GM23338 (cell line): Measurements from ENCODE around the gene ADPRHL1. TPM values are rescaled to one million over a fixed set of nuclear protein-coding genes. Genes with fewer than 3 reads are reported as not detected.

Experiments used
- ATAC-seq: fragments of 200-7000 bp; cut with Tn5 transposase; 3 replicates; pipeline ENCODE4 v1.9.1; 2020
- DNase-seq: peaks from one replicate; pipeline ENCODE4 v3.0.0-alpha.2; 2015; ENCODE audit warnings: low spot score
- H2AFZ ChIP-seq: fragments of 200-600 bp; sonication (generic); 2 replicates; pipeline ENCODE4 v1.8.0; 2016; ENCODE audit warnings: antibody characterized with exemption, mild to moderate bottlenecking, moderate library complexity
- H3F3A ChIP-seq: fragments of 200-600 bp; sonication (generic); replicated peaks from 2 replicates; pipeline ENCODE4 v1.8.0; 2017; ENCODE audit warnings: antibody characterized with exemption, mixed run types, low read depth
- H3K27ac ChIP-seq: fragments of 200-600 bp; sonication (generic); 2 replicates; pipeline ENCODE4 v1.6.1; 2016; ENCODE audit warnings: low read depth
- H3K27me3 ChIP-seq: fragments of 200-600 bp; sonication (generic); 2 replicates; pipeline ENCODE4 v1.8.0; 2016; ENCODE audit warnings: mild to moderate bottlenecking, mixed run types, moderate library complexity; ENCODE audit not compliant: insufficient read depth
- H3K36me3 ChIP-seq: fragments of 200-600 bp; sonication (generic); 2 replicates; pipeline ENCODE4 v1.8.0; 2016; ENCODE audit warnings: mild to moderate bottlenecking; ENCODE audit not compliant: insufficient read depth
- H3K4me1 ChIP-seq: fragments of 200-600 bp; sonication (generic); 2 replicates; pipeline ENCODE4 v1.8.0; 2016; ENCODE audit warnings: mild to moderate bottlenecking, moderate library complexity; ENCODE audit not compliant: insufficient read depth
- H3K4me2 ChIP-seq: fragments of 200-600 bp; sonication (generic); 2 replicates; pipeline ENCODE4 v1.7.1; 2017; ENCODE audit warnings: mixed run types
- H3K4me3 ChIP-seq: fragments of 200-600 bp; sonication (generic); 2 replicates; pipeline ENCODE4 v1.6.1; 2016; ENCODE audit warnings: mixed run types
- H3K79me2 ChIP-seq: fragments of 200-600 bp; sonication (generic); replicated peaks from 2 replicates; pipeline ENCODE4 v1.8.0; 2017; ENCODE audit warnings: mild to moderate bottlenecking; ENCODE audit not compliant: insufficient read depth
- H3K9me2 ChIP-seq: fragments of 200-600 bp; sonication (generic); 2 replicates; pipeline ENCODE4 v1.8.0; 2017; ENCODE audit not compliant: insufficient read depth
- H4K20me1 ChIP-seq: fragments of 200-600 bp; sonication (generic); replicated peaks from 2 replicates; pipeline ENCODE4 v1.8.0; 2017; ENCODE audit warnings: mild to moderate bottlenecking; ENCODE audit not compliant: insufficient read depth
- H3K27ac Mint-ChIP-seq: 2 replicates; pipeline ENCODE4 v1.8.0; 2020; ENCODE audit warnings: inconsistent platforms, mild to moderate bottlenecking, moderate library complexity, mixed read lengths
- H3K27me3 Mint-ChIP-seq: 3 replicates; pipeline ENCODE4 v1.8.0; 2022; ENCODE audit warnings: low read depth, mild to moderate bottlenecking, moderate library complexity, mixed read lengths, inconsistent platforms; ENCODE audit not compliant: insufficient read depth, poor library complexity
- H3K36me3 Mint-ChIP-seq: 3 replicates; pipeline ENCODE4 v1.8.0; 2021; ENCODE audit warnings: low read depth, mild to moderate bottlenecking, inconsistent platforms, moderate library complexity, mixed read lengths
- H3K4me1 Mint-ChIP-seq: 3 replicates; pipeline ENCODE4 v1.8.0; 2020; ENCODE audit warnings: mild to moderate bottlenecking, inconsistent platforms, mixed read lengths
- H3K4me3 Mint-ChIP-seq: 3 replicates; pipeline ENCODE4 v1.8.0; 2021; ENCODE audit warnings: moderate library complexity, mild to moderate bottlenecking, inconsistent platforms, mixed read lengths
- H3K9me3 Mint-ChIP-seq: 3 replicates; pipeline ENCODE4 v1.8.0; 2020; ENCODE audit warnings: moderate library complexity, mild to moderate bottlenecking, inconsistent platforms, mixed read lengths
- CREB1 ChIP-seq: fragments of 250-450 bp; sonication (Bioruptor Pico); IDR thresholded peaks from 2 replicates; pipeline ENCODE4 v1.5.0; 2020; ENCODE audit warnings: low read depth, mild to moderate bottlenecking, moderate library complexity
- EZH2 ChIP-seq: fragments of 200-600 bp; sonication (generic); IDR thresholded peaks from one replicate; pipeline ENCODE4 v1.8.0; 2017; ENCODE audit warnings: antibody characterized with exemption, mild to moderate bottlenecking, low read depth; ENCODE audit not compliant: unreplicated experiment
- EZH2phosphoT487 ChIP-seq: fragments of 200-600 bp; sonication (generic); IDR thresholded peaks from one replicate; pipeline ENCODE4 v1.8.1; 2018; ENCODE audit warnings: antibody characterized with exemption; ENCODE audit not compliant: unreplicated experiment
- NANOG ChIP-seq: IDR thresholded peaks from 2 replicates; pipeline ENCODE4 v1.6.1; 2016; ENCODE audit warnings: antibody characterized with exemption, borderline replicate concordance
- POLR2AphosphoS5 ChIP-seq: IDR thresholded peaks from 2 replicates; pipeline ENCODE4 v1.6.1; 2016; ENCODE audit warnings: antibody characterized with exemption, low read depth
- ZNF114 ChIP-seq: fragments of 250-450 bp; sonication (Bioruptor Pico); IDR thresholded peaks from 2 replicates; pipeline ENCODE4 v1.5.0; 2020; ENCODE audit warnings: mild to moderate bottlenecking, moderate library complexity
- ZNF331 ChIP-seq: fragments of 250-450 bp; sonication (Bioruptor Pico); IDR thresholded peaks from 2 replicates; pipeline ENCODE4 v1.5.0; 2020; ENCODE audit warnings: low read depth, mild to moderate bottlenecking, moderate library complexity
- polyA plus RNA-seq: library from polyadenylated mRNA; unstranded; fragments of >200 nt; fragmentation: Nextera tagmentation; extraction: Ambion mirVana; gene quantifications from 2 replicates; pipeline ENCODE4 v1.2.1, GENCODE V29; 2016
- total RNA-seq: library from RNA; depleted of rRNA; stranded (reverse); fragments of >200 nt; shearing (Covaris generic); gene quantifications from 2 replicates; pipeline ENCODE4 v1.2.3, GENCODE V29; 2014
- TF ChIP-seq, protein P1 (sequence below): IDR thresholded peaks from one replicate; pipeline ENCODE4 v1.6.1; 2018; ENCODE audit warnings: antibody characterized with exemption; ENCODE audit not compliant: unreplicated experiment
- TF ChIP-seq, protein P2 (sequence below), 2 experiments: fragments of 200-600 bp in 1 of 2; sonication (generic) in 1 of 2; conservative IDR thresholded peaks; 2 replicates each; pipeline versions ENCODE4 v1.5.1 to v1.6.1; 2016 to 2017; ENCODE audit warnings: antibody characterized with exemption in 2 of 2, low read depth in 2 of 2, mild to moderate bottlenecking in 2 of 2, moderate library complexity in 1 of 2
- TF ChIP-seq, protein P3 (sequence below): IDR thresholded peaks from 2 replicates; pipeline ENCODE4 v1.6.1; 2016; ENCODE audit warnings: antibody characterized with exemption

ADPRHL1 gene
- total and polyA plus RNA-seq, 2 experiments from 2014 or later, result 0.80 to 1.0 TPM

DNA sequence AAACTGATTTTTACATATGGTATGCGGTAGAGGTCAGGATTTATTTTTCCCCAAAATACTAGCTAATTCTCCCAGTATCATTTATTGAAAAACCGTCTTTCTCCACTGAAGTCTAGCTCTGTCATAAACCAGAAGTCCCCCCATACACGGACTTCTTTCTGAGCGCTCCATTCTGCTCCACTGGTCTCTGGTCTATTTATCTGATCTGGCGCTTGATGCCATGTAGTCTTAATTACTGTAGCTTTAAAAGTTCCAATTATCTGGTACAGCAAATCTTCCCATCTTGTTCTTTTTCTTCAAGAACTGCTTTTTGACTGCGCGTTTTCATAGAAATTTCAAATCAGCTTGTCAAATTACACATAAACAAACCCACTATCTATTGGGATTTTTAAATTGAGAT lies 23.5 kb upstream of the ADPRHL1 start:
- Histone ChIP-seq H3K27ac (no peak overlapping the region), H4K20me1 (peaks cover 34% of the 10 kb centered on the region; the same call in 1 of the 2 replicates), H3K36me3 (peaks cover 46% of the 10 kb centered on the region), H2AFZ (no peak overlapping the region), H3K4me2 (no peak overlapping the region), H3K4me3 (no peak overlapping the region), H3K79me2 (peaks cover 44% of the 10 kb centered on the region), H3K27me3 (no peaks in the 10 kb centered on the region), H3K9me2 (no peaks in the 10 kb centered on the region), H3F3A (0 out of 2 replicates have a peak, but pooled peaks cover 6% of the 10 kb centered on the region), H3K4me1 (no peaks in the 10 kb centered on the region)
- no peak overlapping the region for H3K4me3 Mint-ChIP-seq
- H3K36me3 Mint-ChIP-seq, result peaks cover 51% of the 10 kb centered on the region
- DNase-seq, result no peak
- H3K4me1 Mint-ChIP-seq, result no peaks in the 10 kb centered on the region
- ATAC-seq, result no peak
- H3K27me3 Mint-ChIP-seq, result peaks cover 7% of the 10 kb centered on the region
- no peaks in the 10 kb centered on the region for H3K9me3 Mint-ChIP-seq
- no peak overlapping the region for H3K27ac Mint-ChIP-seq
- TF ChIP-seq EZH2, result no peak
- TF ChIP-seq EZH2phosphoT487, result no peak
- TF ChIP-seq, protein P1, sequence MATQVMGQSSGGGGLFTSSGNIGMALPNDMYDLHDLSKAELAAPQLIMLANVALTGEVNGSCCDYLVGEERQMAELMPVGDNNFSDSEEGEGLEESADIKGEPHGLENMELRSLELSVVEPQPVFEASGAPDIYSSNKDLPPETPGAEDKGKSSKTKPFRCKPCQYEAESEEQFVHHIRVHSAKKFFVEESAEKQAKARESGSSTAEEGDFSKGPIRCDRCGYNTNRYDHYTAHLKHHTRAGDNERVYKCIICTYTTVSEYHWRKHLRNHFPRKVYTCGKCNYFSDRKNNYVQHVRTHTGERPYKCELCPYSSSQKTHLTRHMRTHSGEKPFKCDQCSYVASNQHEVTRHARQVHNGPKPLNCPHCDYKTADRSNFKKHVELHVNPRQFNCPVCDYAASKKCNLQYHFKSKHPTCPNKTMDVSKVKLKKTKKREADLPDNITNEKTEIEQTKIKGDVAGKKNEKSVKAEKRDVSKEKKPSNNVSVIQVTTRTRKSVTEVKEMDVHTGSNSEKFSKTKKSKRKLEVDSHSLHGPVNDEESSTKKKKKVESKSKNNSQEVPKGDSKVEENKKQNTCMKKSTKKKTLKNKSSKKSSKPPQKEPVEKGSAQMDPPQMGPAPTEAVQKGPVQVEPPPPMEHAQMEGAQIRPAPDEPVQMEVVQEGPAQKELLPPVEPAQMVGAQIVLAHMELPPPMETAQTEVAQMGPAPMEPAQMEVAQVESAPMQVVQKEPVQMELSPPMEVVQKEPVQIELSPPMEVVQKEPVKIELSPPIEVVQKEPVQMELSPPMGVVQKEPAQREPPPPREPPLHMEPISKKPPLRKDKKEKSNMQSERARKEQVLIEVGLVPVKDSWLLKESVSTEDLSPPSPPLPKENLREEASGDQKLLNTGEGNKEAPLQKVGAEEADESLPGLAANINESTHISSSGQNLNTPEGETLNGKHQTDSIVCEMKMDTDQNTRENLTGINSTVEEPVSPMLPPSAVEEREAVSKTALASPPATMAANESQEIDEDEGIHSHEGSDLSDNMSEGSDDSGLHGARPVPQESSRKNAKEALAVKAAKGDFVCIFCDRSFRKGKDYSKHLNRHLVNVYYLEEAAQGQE, result no peak
- TF ChIP-seq, protein P2, sequence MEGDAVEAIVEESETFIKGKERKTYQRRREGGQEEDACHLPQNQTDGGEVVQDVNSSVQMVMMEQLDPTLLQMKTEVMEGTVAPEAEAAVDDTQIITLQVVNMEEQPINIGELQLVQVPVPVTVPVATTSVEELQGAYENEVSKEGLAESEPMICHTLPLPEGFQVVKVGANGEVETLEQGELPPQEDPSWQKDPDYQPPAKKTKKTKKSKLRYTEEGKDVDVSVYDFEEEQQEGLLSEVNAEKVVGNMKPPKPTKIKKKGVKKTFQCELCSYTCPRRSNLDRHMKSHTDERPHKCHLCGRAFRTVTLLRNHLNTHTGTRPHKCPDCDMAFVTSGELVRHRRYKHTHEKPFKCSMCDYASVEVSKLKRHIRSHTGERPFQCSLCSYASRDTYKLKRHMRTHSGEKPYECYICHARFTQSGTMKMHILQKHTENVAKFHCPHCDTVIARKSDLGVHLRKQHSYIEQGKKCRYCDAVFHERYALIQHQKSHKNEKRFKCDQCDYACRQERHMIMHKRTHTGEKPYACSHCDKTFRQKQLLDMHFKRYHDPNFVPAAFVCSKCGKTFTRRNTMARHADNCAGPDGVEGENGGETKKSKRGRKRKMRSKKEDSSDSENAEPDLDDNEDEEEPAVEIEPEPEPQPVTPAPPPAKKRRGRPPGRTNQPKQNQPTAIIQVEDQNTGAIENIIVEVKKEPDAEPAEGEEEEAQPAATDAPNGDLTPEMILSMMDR (conservative IDR thresholded peaks at IDR 0.05; ENCODE audit: low read depth in 2 of 2), result no peak
- TF ChIP-seq ZNF114, result no peak
- TF ChIP-seq POLR2AphosphoS5, result no peak
- TF ChIP-seq NANOG, result no peak
- no peak for TF ChIP-seq CREB1 (CRISPR knock-in tag)

DNA sequence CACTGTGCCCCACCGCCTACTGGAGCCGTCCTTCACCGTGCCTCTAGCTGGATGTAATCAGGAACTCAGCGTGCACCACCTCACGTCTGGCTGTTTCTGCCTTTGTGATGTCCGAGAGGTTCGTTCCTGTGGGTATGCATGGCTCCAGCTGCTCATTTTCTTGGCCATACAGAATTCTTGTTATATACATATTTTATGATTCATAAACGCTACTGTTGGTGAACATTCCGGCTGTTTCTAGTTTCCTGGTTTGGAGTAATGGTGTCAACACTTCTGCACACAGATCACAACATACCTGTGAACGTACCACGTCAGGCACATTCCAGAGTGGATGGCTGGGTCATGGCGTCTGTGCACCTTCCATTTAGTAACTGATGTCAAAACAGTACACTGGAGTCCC lies 22.6 kb upstream of the ADPRHL1 start:
- peaks cover 59% of the 10 kb centered on the region for H3K36me3 Mint-ChIP-seq
- no peaks in the 10 kb centered on the region for H3K9me3 Mint-ChIP-seq
- Histone ChIP-seq H3F3A (0 out of 2 replicates have a peak, but pooled peaks cover 6% of the 10 kb centered on the region), H3K27ac (no peak overlapping the region), H4K20me1 (peaks cover 26% of the 10 kb centered on the region; the same call in 1 of the 2 replicates), H3K36me3 (peaks cover 46% of the 10 kb centered on the region), H3K4me3 (no peak overlapping the region), H3K4me2 (no peak overlapping the region), H3K79me2 (peaks cover 42% of the 10 kb centered on the region), H2AFZ (no peak overlapping the region), H3K9me2 (no peaks in the 10 kb centered on the region), H3K27me3 (no peaks in the 10 kb centered on the region), H3K4me1 (no peaks in the 10 kb centered on the region)
- H3K27ac Mint-ChIP-seq, result no peak overlapping the region
- ATAC-seq (no peak), DNase-seq (no peak)
- peaks cover 7% of the 10 kb centered on the region for H3K27me3 Mint-ChIP-seq
- H3K4me3 Mint-ChIP-seq, result no peak overlapping the region
- H3K4me1 Mint-ChIP-seq, result 0 out of 3 replicates have a peak, but pooled peaks cover 3% of the 10 kb centered on the region
- TF ChIP-seq, protein P3, sequence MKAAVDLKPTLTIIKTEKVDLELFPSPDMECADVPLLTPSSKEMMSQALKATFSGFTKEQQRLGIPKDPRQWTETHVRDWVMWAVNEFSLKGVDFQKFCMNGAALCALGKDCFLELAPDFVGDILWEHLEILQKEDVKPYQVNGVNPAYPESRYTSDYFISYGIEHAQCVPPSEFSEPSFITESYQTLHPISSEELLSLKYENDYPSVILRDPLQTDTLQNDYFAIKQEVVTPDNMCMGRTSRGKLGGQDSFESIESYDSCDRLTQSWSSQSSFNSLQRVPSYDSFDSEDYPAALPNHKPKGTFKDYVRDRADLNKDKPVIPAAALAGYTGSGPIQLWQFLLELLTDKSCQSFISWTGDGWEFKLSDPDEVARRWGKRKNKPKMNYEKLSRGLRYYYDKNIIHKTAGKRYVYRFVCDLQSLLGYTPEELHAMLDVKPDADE, result no peak
- TF ChIP-seq EZH2, result no peak
- TF ChIP-seq EZH2phosphoT487, result no peak
- no peak for TF ChIP-seq ZNF331
- TF ChIP-seq, protein P2 (conservative IDR thresholded peaks at IDR 0.05; ENCODE audit: low read depth in 2 of 2), result no peak
- TF ChIP-seq, protein P1, result no peak
- no peak for TF ChIP-seq POLR2AphosphoS5
- TF ChIP-seq ZNF114, result no peak
